ENCODE results near the gene RTRAF. TPM values are rescaled to one million over a fixed set of nuclear protein-coding genes. Genes with fewer than 3 reads are reported as not detected.

RTRAF gene
- total and polyA plus RNA-seq, 2 of the 8 experiments (the other 6 are each of a cell fraction or from before 2014, with no cell fraction given): 149 to 359 TPM

DNA sequence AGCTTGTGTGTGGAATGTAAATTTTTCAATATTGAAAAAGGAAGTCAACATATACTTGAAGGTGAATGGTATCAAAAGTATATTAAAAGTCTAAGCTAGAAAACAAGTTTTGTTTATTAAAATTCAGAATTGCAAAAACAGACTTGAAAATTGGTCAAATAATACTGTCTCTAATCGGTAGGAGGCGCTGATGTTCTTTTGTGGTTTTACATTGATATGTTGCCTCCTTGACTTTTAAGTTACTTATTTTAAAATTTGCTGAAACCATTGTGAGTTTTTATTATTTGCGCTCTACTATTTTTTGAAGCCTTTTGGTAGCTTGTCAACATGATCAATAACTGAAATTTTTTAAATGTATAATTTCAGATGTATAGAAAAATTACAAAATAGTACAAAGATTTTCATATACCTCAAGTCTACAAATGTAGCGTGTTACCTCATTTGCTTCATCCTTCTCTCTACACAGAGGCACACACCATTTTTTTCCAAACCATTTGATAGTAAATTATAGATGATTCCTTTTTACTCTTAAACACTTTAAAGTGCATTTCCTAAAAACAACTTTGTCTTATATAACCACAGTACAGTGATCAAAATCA lies 6.9 kb downstream of the RTRAF start:
- H3K4me2 ChIP-seq (ENCODE audit: insufficient read depth in 1 of 2, low read depth in 2 of 2, low read length in 2 of 2): no peak overlapping the region
- H2BK12ac ChIP-seq (ENCODE audit: low read depth, low read length): no peak overlapping the region
- DNase-seq (ENCODE audit: low read depth in 1 of 2, low spot score in 2 of 2) (no peak), FAIRE-seq (no peak)
- H4K20me1 ChIP-seq (replicated peaks in 1 of 2; ENCODE audit: control insufficient read depth in 1 of 2, insufficient read depth in 2 of 2, low read length in 2 of 2): peaks cover 5% of the 10 kb centered on the region in 2 experiments
- no peaks in the 10 kb centered on the region for H3K9me3 ChIP-seq (ENCODE audit: insufficient read depth in 2 of 2, low read depth in 1 of 2, low read length in 1 of 2)
- H4K91ac ChIP-seq (replicated peaks; ENCODE audit: insufficient read length, low read length): no peak overlapping the region
- 59% methylated on average over 4 of the region's 4 CpGs; no CpG with 5 or more reads in 1 of the 2 experiments for WGBS, 2 experiments (ENCODE audit: extremely low coverage in 1 of 2, insufficient coverage in 1 of 2, insufficient read length in 1 of 2, insufficient replicate concordance in 2 of 2, low coverage in 1 of 2, low lambda C conversion rate in 2 of 2, missing lambda C conversion rate in 1 of 2)
- no peaks in the 10 kb centered on the region for H3K79me1 ChIP-seq (ENCODE audit: low read depth, low read length)
- no peak overlapping the region for H3K56ac ChIP-seq (replicated peaks; ENCODE audit: insufficient read length, low read depth, low read length)
- H3K18ac ChIP-seq (ENCODE audit: extremely low read depth, low read length): no peak overlapping the region
- no peak overlapping the region for H3K14ac ChIP-seq (ENCODE audit: insufficient read length)
- H3K9ac ChIP-seq (replicated peaks in 1 of 4; ENCODE audit: extremely low read depth in 1 of 4, low read depth in 3 of 4, low read length in 3 of 4): no peak overlapping the region
- H4K5ac ChIP-seq (ENCODE audit: insufficient read length, low read depth, low read length): no peak overlapping the region
- no peak overlapping the region for H2AK5ac ChIP-seq (ENCODE audit: low read depth, low read length)
- no peak overlapping the region for H2BK20ac ChIP-seq (ENCODE audit: low read length)
- no peak overlapping the region for H4K8ac ChIP-seq (ENCODE audit: extremely low read depth, insufficient read depth, low read length)
- no peak overlapping the region for H2BK15ac ChIP-seq (ENCODE audit: low read length)
- no peak overlapping the region for H3K4me3 ChIP-seq (ENCODE audit: extremely low read depth in 1 of 4, insufficient read depth in 2 of 4, low read depth in 3 of 4, low read length in 4 of 4)
- H2BK5ac ChIP-seq (ENCODE audit: low read depth, low read length): no peak overlapping the region
- no peak overlapping the region for H3K27ac ChIP-seq (ENCODE audit: low read depth, low read length)
- no peak overlapping the region for H2BK120ac ChIP-seq (replicated peaks; ENCODE audit: low read depth, low read length)
- no peaks in the 10 kb centered on the region for H3K4me1 ChIP-seq (replicated peaks in 1 of 4; ENCODE audit: control insufficient read depth in 3 of 4, insufficient read depth in 4 of 4, low read length in 3 of 4)
- TF ChIP-seq ZNF274 (IDR thresholded peaks at IDR 0.05; ENCODE audit: borderline replicate concordance, extremely low read depth, low read length) (no peak), RAD21 (IDR thresholded peaks at IDR 0.05 in 1 of 2, conservative IDR thresholded peaks at IDR 0.05 in 1 of 2; ENCODE audit: low read depth in 2 of 2, low read length in 2 of 2) (peak; percentile 57 to 66), CREB1 (IDR thresholded peaks at IDR 0.05) (no peak)
- TF ChIP-seq, protein P1, sequence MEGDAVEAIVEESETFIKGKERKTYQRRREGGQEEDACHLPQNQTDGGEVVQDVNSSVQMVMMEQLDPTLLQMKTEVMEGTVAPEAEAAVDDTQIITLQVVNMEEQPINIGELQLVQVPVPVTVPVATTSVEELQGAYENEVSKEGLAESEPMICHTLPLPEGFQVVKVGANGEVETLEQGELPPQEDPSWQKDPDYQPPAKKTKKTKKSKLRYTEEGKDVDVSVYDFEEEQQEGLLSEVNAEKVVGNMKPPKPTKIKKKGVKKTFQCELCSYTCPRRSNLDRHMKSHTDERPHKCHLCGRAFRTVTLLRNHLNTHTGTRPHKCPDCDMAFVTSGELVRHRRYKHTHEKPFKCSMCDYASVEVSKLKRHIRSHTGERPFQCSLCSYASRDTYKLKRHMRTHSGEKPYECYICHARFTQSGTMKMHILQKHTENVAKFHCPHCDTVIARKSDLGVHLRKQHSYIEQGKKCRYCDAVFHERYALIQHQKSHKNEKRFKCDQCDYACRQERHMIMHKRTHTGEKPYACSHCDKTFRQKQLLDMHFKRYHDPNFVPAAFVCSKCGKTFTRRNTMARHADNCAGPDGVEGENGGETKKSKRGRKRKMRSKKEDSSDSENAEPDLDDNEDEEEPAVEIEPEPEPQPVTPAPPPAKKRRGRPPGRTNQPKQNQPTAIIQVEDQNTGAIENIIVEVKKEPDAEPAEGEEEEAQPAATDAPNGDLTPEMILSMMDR (IDR thresholded peaks at IDR 0.05; ENCODE audit: control extremely low read depth in 1 of 3, insufficient read depth in 1 of 3, low read depth in 1 of 3, low read length in 3 of 3): peak in 2 of 3 experiments; percentile 21 to 48; a peak in 2 of 4 replicates
- no peaks in the 10 kb centered on the region for H3K23me2 ChIP-seq (ENCODE audit: low read depth, low read length)
- peaks cover 12 to 82% (median 41%) of the 10 kb centered on the region in 4 experiments for H3K36me3 ChIP-seq (ENCODE audit: control insufficient read depth in 2 of 4, insufficient read depth in 4 of 4, low read length in 3 of 4)
- H2AFZ ChIP-seq (ENCODE audit: low read length): no peak overlapping the region
- peaks cover 0 to 56% of the 10 kb centered on the region in 2 experiments; a peak in 2 of 4 replicates for H3K79me2 ChIP-seq (ENCODE audit: control insufficient read depth in 1 of 2, insufficient read depth in 2 of 2, low read length in 2 of 2)
- ChIA-PET CTCF (ENCODE audit: partially characterized antibody) (interaction anchor here (0.6 to 2.8 kb wide), 29 partner anchors 9 to 560 kb away, joined by 3 to 27 read pairs (median 4); partner anchors contain the start of gene NID2), POLR2A (ENCODE audit: partially characterized antibody) (interaction anchor here (0.6 to 1.2 kb wide), 2 partner anchors 18 to 559 kb away, joined by 3 to 8 read pairs; no protein-coding TSS in a partner anchor)
- no peak overlapping the region for H3K23ac ChIP-seq (ENCODE audit: insufficient read length)
- H3K27me3 ChIP-seq (replicated peaks in 1 of 4; ENCODE audit: control insufficient read depth in 3 of 4, extremely low read depth in 1 of 4, insufficient read depth in 3 of 4, low read length in 3 of 4): no peaks in the 10 kb centered on the region
- no peak overlapping the region for H3K4ac ChIP-seq (replicated peaks; ENCODE audit: insufficient read length, low read depth, low read length)

All from H1 (cell line).